GM21619 (cell line): ENCODE results near the gene ADCY2.

Source experiments
- ATAC-seq: cut with Tn5 transposase; IDR thresholded peaks from one replicate; pipeline ENCODE4 v1.9.1; 2021; ENCODE audit not compliant: unreplicated experiment

The ADCY2 gene

DNA sequence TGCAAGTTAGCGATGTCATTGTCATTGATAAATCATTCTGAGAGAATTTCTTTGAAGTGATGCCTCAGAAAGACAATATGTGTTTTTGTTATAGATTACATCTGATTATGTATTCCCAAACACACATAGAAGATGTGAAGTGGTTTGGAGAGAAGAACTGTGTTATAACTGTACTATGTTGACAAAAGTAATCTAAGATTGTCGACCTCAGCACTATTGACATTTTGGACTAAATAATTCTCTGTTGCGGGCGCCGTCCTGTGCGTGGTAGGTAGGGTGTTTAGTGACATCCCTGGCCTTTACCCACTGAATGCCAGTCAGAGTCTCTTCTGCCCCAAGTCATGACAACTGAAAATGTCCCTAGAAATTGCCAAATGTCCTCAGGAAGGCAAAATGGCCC, 377.2 kb downstream of the ADCY2 start:
- no peak for ATAC-seq

DNA sequence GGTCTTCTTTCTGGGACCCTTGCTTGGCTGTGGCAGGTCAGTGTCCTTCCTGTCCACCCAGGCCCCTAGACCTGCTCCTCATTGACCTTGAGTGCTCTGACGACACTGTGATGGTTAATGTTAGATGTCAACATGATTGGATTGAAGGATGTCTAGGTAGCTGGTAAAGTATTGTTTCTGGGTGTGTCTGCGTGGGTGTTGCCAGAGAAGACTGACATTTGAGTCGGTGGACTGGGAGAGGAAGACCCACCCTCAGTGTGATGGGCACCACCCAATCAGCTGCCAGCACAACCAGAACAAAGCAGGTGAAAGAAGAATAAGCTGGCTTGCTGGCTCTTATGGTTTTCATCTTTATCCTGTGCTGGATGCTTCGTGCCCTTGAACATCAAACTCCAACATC, 380.5 kb downstream of the ADCY2 start:
- ATAC-seq: no peak

DNA sequence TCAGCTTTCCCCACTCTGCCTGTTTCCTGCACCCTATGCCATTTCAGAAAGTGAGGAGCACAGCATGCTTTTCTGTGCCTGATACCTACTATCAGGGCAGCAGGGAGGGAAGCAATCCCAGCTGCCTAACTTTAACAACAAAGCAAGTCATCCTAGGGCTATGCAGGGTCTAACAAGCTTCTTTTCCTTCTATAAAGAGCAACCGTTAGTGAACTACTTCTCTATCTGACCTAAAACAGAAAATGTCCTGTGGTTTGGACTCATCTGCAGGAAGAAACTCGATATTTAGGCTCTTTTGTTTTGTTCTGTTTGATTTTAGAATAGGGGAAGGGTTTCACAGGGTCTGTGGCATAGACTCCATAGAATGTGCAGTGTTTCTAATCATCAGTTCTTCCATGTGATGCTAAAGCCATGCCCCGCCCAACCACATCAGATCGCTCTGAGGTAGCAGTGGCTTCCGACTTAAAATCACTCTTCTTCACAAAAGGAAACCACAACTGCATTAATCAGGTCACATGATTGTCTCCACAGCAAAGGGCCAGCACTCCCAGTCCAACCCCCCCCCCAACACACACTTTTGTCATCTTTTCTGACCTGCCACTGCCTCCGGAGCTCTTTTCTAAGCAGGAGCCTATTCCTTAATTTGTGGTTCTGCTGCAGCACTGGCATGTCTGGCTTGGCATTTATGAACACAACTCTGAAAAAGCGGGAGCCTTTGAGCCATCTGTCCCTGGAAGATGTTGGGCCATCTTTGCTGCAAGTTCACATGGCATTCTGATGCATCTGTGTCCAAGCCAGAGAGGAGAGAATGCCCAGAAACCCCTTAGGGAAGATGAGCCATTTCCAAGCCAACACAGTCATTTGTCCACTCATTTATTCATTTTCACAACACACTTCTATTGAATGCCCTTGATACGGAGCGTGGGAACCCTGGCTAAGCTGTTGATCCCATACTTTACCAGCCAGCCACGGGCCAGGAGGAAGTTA, 383.4 kb downstream of the ADCY2 start:
- ATAC-seq: peak; percentile 69

DNA sequence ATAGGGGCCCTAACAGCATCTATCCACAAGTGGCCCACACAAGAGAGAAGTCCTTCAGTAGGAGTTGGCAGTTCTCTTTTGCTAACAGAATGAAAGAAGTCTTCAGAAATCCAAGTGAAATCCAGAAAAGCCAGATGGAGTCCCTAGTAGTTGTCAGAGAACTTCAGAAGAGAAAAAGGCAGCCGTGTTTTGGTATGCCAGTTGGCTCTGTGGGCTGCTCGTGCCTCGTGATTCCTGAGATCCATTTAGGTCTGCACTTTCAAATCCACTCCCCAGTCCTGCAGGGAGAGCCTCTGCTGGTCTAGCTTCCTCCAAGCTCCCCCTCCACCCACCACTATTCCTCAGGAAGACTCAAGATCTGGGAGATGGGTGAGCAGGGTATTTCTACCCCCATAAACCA, 386.0 kb downstream of the ADCY2 start:
- ATAC-seq: no peak

DNA sequence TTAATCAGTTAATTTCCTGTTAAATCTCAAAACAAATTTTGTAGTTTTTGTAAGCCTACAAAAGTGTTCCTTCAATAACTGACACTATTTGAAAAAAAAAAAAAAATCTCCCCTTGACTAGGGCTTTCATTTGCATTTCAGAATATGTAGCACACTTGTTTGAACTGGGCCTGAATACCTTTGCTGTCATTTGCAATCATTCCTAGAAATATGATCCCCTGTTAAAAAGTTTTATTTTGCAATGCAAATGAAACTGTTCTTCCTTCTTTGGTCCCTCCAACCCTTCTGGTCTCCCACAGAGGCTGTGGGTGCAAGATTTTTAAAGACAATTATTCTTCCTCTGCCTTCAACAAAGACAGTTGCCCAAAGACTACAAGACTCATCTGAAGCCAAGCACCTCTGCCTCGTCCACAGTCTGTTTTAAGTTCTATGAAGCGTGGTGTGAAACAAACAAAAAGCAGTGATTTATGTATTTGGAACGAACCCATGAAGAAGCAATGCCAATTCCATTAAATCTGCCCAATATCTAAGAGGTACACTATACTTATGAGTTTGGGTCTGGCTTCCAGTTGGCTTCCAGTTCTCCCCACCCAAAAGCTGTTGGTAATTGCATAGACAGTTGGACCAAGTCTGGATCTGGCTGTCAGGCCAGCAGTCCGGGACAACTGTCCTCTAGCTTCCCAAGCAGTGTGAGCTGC, 388.9 kb downstream of the ADCY2 start:
- ATAC-seq: no peak

DNA sequence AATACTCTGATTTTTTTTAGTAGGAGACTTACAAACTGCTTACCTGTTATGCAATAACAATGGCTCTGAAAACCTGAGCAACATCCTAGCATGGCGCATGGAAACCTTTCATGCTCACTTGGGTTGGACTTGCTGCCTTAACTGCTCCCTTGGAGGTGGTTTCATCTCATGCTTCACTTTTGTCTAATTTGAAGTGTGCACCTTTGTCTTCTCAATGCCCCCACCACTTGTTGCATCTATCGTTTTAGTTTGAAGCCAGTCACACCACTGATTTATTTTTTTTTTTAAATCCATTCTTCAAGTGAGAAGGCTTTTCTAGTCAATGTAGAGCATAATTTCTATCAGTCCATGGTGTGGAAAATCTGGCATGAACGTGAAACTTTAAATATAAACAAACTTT, 391.8 kb downstream of the ADCY2 start:
- ATAC-seq: no peak

DNA sequence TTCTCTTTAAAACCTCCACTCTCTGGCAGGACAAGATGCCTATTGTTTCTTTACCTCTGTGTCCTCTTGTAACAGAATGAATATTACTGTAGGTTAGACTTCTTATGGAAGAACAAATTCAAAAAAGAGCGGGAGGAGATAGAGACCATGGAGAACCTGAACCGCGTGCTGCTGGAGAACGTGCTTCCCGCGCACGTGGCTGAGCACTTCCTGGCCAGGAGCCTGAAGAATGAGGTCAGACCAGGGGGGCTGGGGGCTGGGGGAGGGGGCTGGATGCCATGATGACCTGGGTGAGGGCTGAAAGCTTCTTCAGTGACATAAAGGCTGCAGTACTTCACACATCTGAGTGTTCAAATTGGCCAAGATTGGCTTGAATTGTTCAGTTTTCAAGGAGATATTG, 393.6 kb downstream of the ADCY2 start:
- no peak for ATAC-seq

DNA sequence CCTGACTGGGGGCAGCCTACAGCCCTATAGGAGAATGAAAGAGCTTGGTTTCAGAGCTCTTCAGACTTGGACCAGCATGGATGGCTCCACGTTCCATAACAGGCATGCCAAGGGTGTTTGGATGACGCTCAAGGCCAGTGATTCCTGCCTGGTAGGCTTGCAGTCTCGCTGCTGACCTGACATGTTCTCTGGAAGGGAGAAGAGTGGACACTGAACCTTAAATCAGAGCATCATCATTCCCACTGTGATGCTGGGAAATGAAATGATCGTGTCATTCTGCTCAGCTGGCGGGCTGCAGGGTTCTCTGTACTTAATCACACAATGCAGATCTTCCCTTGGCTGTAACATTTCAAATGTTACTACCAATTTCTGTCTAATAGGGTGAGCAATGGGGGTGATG, 398.0 kb downstream of the ADCY2 start:
- peak; percentile 18 for ATAC-seq

DNA sequence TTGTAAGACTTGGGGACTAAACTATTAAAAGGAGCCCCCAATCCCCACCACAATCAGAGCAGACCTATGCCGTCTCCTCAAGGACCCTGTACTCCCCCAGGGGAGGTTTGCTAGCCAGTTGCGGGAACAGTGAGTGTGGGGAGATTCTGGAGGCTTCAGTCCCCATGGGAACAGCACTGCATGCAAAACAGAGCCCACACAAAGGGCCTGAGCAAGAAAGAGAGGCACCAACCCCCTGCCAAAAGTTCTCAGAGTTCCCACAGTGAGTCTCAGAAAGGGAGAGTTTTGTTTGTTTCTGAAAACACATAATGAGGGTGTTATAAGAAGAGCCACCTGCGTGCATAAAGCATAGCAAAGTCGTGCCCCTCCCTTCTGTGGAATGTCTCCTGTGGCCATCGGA, 398.4 kb downstream of the ADCY2 start:
- peak; percentile 84 for ATAC-seq

DNA sequence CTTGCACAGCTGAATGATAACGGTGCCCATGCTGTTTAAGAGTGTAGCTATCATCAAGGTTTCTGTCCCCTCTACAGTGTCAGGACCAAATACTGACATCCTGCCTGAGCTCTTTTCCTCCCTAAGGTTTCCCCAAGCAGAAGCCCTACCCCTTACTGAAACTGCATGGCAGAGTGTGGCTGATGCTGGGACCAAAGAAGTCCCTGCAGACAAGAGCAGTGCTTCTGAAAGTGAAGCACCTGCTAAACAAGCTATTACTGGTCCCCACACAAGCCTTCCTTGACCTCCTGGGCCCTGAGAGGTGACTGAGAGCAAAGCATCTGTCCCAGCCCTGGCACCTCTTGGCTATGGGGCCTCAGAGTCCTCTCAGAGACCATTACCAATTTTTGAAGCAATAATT, 398.9 kb downstream of the ADCY2 start:
- peak; percentile 52 for ATAC-seq

DNA sequence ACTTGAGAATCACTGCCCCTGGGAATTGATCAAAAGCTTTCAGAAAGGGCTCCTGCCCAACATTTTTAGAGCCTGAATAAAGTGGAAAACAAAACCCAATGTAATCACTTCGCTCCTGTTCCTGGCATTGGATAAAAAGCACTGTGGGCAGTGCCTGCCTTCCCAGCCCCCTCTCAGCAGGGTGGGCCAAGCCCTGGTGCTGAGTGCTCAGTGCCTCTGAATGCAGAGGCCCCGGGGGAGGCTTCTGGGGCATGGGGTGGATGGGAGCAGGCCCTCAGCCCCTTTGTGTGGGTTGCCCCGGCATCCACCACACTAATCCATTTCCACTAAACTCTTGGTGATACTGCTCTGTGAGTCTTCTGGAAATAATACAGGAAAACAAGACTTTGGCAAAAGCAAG, 399.4 kb downstream of the ADCY2 start:
- ATAC-seq: no peak

DNA sequence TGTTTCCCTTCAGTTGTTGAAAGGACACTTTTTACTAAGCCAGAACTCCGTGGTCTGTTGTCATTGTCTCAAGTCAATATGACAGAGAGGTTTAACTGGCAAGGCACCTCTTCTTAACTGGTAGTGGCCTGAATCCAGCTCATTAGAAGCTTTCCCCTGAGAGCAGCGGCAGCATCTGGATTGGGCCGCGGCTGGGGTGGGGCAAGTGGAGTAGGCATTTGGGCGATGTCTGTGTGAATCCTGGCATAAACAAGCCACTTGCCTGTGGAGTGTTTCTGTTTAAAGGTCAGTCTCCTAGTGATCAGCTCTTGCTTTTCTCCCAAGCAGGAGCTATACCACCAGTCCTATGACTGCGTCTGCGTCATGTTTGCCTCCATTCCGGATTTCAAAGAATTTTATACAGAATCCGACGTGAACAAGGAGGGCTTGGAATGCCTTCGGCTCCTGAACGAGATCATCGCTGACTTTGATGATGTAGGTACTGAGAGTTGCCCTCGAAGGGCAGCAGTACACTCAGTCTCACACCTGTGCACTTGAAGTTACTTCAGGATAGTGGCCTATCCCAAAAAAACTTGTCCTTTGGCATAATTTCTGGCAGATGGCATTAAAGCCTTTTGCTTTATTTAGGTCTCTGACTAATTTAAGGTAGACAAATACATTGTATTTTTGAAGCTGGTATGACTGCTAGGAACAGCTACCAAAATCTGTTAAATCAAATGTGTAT, 406.1 kb downstream of the ADCY2 start:
- no peak for ATAC-seq

DNA sequence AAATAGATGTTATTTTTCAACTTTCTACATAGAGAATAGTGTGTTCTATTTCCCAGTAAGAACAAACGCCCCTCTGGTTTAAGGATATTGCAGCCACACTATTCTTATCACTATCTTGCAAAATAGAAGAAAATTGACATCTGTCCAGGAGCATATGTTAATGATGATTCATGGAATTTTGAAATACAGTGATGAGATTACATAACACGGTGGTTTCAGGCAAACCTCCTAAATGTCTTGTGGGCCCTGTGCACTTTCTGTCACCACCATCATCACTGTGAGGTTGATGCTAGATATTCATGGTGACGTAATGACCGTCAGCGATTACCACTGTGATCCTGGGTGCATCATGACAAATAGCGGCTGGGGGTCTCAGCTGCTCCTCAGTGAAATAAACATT, 406.9 kb downstream of the ADCY2 start:
- no peak for ATAC-seq

DNA sequence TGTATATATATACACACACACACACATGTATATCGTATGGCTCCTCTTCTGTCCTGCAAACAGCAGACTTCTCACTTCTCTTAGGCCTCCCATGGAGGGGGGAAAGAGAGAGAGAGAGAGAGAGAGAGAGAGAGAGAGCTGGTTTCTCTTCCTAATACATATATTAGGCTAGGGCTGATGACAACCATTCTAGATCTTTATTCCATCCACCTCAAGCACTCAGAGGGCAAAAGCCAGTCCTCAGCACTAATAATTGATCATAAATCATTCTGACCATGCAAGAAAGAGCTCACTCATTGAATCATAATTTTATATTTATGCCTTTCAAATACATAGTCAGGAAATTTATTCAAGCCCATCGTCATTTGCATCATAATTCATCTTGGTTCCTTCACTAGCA, 408.0 kb downstream of the ADCY2 start:
- ATAC-seq: no peak

DNA sequence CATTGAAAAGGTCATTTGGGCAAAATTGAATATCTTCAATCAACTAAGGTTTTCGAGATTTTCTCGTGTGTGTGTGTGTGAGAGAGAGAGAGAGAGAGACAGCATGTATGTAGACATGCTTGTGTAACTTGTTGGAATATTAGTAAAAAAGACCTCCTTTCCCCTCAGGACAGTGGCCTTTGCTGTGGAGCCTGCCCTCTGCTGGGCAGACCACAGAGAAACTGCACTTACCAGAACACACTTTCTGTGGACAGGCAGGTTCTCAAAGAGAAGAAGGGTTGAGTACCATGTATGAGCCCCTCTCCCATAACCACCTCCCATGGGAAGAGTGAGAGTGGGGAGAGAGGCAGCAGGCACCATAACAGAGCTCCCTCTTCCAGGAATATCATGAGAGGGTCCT, 409.4 kb downstream of the ADCY2 start:
- no peak for ATAC-seq

DNA sequence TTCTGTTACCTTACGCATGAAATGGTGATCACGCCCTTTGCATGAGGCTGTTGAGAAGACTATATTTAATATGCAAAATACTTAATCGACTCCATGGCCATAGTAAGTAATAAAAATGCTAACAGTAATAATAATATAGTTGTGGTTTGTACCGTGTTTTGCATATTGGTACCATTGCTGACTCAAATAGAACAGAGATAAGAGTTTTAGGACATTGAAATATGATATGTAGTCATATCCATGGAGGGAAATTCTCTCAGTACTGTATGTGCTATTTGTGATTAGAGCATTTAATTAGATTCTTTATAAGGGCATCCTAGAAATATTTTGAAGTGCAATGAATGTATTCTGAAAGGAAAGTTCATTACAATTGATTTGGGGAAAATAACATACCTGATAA, 413.1 kb downstream of the ADCY2 start:
- no peak for ATAC-seq

DNA sequence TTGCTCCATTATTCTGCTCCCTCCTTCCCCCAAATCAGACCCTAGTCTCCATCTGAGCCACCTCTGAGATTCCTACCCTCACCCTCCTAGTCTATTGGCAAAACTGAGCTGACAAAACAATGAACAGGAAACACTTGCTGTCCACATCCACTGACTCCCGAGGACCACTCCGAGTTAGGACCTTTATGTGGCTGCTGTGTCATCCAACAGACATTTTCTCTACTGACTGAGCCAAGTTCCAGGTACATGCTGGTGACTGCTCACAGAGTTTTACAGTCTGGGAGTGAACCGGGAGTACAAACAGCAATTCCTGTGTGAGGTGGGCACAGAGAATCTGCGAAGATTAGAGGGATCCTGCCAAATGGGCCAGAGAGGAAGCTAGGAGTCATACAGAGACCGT, 415.8 kb downstream of the ADCY2 start:
- ATAC-seq: no peak

DNA sequence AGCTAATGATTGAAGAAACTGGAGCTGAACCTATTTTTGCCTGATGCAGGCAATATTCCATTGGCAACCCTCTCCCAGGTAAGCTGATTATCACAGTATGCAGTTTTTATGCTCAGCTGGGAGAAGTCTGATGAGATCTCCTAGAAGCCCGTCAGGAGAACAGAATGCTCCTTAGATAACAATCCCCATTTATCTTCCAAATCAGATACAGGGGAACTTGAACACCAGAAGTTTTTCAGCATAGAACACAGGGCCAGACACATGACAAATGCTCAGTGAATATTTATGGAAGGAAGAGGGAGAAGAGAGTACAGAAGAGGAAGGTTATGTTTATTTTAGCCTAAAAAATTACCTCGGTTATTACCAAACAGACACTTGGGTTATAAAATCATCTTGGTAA, 417.1 kb downstream of the ADCY2 start:
- no peak for ATAC-seq

DNA sequence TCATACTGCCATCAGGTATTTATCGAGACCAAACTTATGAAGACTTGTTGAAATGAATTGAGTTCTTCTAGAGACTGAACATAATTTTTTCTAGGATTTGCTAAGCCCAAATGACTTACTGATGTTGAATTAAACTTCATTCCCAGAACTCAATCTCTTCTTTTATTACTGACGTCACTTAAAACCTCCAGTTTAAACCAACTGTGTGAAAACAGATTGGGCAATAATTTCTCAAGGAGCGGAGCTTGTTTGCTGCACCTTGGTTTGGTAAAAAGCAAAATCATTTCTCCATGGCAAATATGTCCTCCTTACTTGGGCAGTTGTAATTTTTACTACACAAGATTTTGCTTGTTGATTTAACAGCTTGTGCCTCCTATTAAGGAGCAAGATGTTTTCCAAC, 417.6 kb downstream of the ADCY2 start:
- no peak for ATAC-seq

DNA sequence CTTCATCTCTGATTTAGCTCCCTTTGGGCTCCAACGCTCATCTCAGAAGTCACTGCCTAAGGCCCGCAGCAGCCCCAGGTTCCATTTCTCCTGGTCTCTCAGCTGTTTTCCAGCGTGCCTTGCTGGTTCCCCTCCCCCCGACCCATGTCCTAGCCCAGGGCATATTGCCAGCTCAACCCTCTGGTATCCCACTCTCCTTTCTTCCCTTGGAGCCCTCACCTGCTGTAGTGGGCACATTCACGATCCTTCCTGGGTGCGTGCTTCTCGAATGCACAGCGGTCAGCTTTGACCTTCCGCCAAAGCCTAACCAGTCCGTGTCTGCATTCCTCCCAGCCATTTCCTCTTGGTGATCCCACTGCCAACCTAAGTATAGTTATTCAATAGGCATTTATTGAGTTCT, 418.9 kb downstream of the ADCY2 start:
- no peak for ATAC-seq

DNA sequence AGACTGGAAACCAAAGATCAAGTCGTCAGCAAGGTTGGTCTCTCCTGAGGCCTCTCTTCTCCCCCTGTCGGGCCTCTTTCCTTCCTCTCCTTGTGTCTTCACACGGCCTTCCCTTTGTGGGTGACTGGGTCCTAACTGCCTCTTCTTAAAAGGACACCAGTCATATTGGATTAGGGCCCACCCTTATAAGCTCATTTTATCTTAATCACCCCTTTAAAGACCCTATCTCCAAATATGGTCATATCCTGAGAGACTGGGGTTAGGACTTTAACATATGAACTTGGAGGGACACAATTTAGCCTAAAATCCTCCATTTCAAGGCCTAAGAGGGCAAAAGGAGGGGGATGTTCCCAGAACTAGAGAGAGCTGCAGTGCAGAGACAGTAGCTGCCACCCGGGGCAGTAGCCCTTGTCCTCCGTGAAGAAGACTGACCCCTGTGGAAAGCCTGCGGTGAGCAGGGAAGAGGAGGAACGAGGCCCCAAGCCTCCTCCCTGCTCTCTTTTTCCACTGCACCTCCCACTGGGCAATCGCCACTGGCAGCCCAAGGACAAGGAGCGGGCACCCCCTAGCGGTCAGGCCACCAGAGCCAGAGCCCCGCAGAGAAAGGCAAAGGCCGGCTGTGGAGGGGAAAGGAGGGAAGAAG, 420.1 kb downstream of the ADCY2 start:
- peak; percentile 89 for ATAC-seq
